C4-2B (cell line): Measurements from ENCODE around the gene VCP.

Experiments
- ZFX ChIP-seq: fragments of 450-650 bp; IDR thresholded peaks from 2 replicates; pipeline ENCODE4 v1.6.1; 2017
- TF ChIP-seq, protein P1 (sequence below): fragments of 450-650 bp; conservative IDR thresholded peaks from 2 replicates; pipeline ENCODE4 v1.5.1; 2017; ENCODE audit warnings: mild to moderate bottlenecking

DNA sequence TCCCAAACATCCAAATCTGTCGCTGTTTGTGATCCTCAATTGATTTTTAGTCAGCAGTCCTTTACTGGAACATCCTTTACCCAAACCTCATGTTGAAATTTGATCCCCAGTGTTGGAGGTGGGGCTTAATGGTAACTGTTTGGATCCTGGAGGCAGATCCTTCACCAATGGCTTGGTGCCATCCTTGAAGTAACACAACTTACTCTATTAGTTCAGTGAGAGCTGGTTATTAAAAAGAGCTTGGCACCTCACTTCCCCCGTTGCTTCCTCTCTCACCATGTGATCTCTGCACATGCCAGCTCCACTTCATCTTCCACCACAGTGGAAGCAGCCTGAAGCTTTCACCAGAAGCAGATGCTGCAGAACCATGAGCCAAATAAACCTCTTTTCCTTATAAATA lies 42.6 kb downstream of the VCP start:
- TF ChIP-seq, protein P1, sequence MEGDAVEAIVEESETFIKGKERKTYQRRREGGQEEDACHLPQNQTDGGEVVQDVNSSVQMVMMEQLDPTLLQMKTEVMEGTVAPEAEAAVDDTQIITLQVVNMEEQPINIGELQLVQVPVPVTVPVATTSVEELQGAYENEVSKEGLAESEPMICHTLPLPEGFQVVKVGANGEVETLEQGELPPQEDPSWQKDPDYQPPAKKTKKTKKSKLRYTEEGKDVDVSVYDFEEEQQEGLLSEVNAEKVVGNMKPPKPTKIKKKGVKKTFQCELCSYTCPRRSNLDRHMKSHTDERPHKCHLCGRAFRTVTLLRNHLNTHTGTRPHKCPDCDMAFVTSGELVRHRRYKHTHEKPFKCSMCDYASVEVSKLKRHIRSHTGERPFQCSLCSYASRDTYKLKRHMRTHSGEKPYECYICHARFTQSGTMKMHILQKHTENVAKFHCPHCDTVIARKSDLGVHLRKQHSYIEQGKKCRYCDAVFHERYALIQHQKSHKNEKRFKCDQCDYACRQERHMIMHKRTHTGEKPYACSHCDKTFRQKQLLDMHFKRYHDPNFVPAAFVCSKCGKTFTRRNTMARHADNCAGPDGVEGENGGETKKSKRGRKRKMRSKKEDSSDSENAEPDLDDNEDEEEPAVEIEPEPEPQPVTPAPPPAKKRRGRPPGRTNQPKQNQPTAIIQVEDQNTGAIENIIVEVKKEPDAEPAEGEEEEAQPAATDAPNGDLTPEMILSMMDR = no peak
- no peak for TF ChIP-seq ZFX
